Endothelial cell (in vitro differentiated cells): Measurements from ENCODE around the gene NWD2. TPM values are rescaled to one million over a fixed set of nuclear protein-coding genes. Genes with fewer than 3 reads are reported as not detected.

ENCODE experiments used
- DNase-seq: peaks from one replicate; pipeline ENCODE4 v3.0.0; 2021; ENCODE audit warnings: low spot score
- H3K27ac Mint-ChIP-seq: one replicate; pipeline ENCODE4 v1.8.0; 2021; ENCODE audit warnings: mixed read lengths, inconsistent platforms; ENCODE audit not compliant: unreplicated experiment
- H3K27me3 Mint-ChIP-seq: one replicate; pipeline ENCODE4 v1.8.0; 2021; ENCODE audit warnings: mild to moderate bottlenecking, moderate library complexity, mixed read lengths, inconsistent platforms; ENCODE audit not compliant: unreplicated experiment
- H3K36me3 Mint-ChIP-seq: one replicate; pipeline ENCODE4 v1.8.0; 2021; ENCODE audit warnings: mild to moderate bottlenecking, low read depth, mixed read lengths, inconsistent platforms; ENCODE audit not compliant: unreplicated experiment
- H3K4me1 Mint-ChIP-seq: one replicate; pipeline ENCODE4 v1.8.0; 2021; ENCODE audit warnings: mild to moderate bottlenecking, mixed read lengths, inconsistent platforms; ENCODE audit not compliant: unreplicated experiment
- H3K4me3 Mint-ChIP-seq: one replicate; pipeline ENCODE4 v1.8.0; 2021; ENCODE audit warnings: mild to moderate bottlenecking, mixed read lengths, inconsistent platforms; ENCODE audit not compliant: unreplicated experiment
- H3K9me3 Mint-ChIP-seq: one replicate; pipeline ENCODE4 v1.8.0; 2021; ENCODE audit warnings: mixed read lengths, inconsistent platforms; ENCODE audit not compliant: unreplicated experiment
- CTCF ChIP-seq: fragments of 200-600 bp; sonication (generic); IDR thresholded peaks from one replicate; pipeline ENCODE4 v1.5.0; 2021; ENCODE audit warnings: antibody characterized with exemption; ENCODE audit not compliant: unreplicated experiment
- total RNA-seq: library from RNA; stranded (reverse); fragmentation: NEBNext Ultra II Directional; extraction: Animal tissue kit (Norgen Biotek cat#: 25700); gene quantifications from one replicate; pipeline ENCODE4 v1.2.1, GENCODE V29; 2021; ENCODE audit not compliant: unreplicated experiment

NWD2 gene
- total RNA-seq, 1 donor from 2014 or later, result not detected

- Mint-ChIP-seq H3K9me3 (no peaks in the 10 kb centered on the region), H3K27me3 (peaks cover 2% of the 10 kb centered on the region), H3K27ac (no peak overlapping the region), H3K4me3 (no peak overlapping the region), H3K36me3 (no peaks in the 10 kb centered on the region), H3K4me1 (no peaks in the 10 kb centered on the region)
- no peak for TF ChIP-seq CTCF
- DNase-seq, result no peak
Measured at GRCh38 chr4:37473807-37474206, 229.3 kb downstream of the NWD2 start.

GRCh38 chr4:37475087-37475486 is 230.5 kb downstream of the NWD2 start:
- no peaks in the 10 kb centered on the region for H3K36me3 Mint-ChIP-seq
- H3K27ac Mint-ChIP-seq, result no peak overlapping the region

GRCh38 chr4:37475776-37476175 is 231.2 kb downstream of the NWD2 start:
- Mint-ChIP-seq H3K4me1 (peaks cover 3% of the 10 kb centered on the region), H3K36me3 (no peaks in the 10 kb centered on the region), H3K27ac (no peak overlapping the region), H3K4me3 (no peak overlapping the region), H3K27me3 (peaks cover 2% of the 10 kb centered on the region), H3K9me3 (no peaks in the 10 kb centered on the region)
- no peak for TF ChIP-seq CTCF
- no peak for DNase-seq

More at GRCh38 chr4:37475087-37475486, 230.5 kb downstream of the NWD2 start:
- Mint-ChIP-seq H3K4me3 (no peak overlapping the region), H3K9me3 (no peaks in the 10 kb centered on the region), H3K27me3 (peaks cover 2% of the 10 kb centered on the region), H3K4me1 (no peaks in the 10 kb centered on the region)
- no peak for DNase-seq
- no peak for TF ChIP-seq CTCF

- no peak for TF ChIP-seq CTCF
- DNase-seq, result no peak
- Mint-ChIP-seq H3K27ac (no peak overlapping the region), H3K4me3 (no peak overlapping the region), H3K4me1 (peaks cover 3% of the 10 kb centered on the region), H3K27me3 (peaks cover 2% of the 10 kb centered on the region), H3K36me3 (no peaks in the 10 kb centered on the region), H3K9me3 (no peaks in the 10 kb centered on the region)
Measured at GRCh38 chr4:37476256-37476655, 231.7 kb downstream of the NWD2 start.

- DNase-seq, result no peak
- Mint-ChIP-seq H3K27ac (no peak overlapping the region), H3K36me3 (no peaks in the 10 kb centered on the region), H3K27me3 (peaks cover 2% of the 10 kb centered on the region), H3K4me1 (peaks cover 3% of the 10 kb centered on the region), H3K9me3 (no peaks in the 10 kb centered on the region), H3K4me3 (no peak overlapping the region)
- TF ChIP-seq CTCF, result no peak
Measured at GRCh38 chr4:37476691-37477090, 232.1 kb downstream of the NWD2 start.
